K562 (cell line): ENCODE measurements around the gene SCAF11. TPM values are rescaled to one million over a fixed set of nuclear protein-coding genes. Genes with fewer than 3 reads are reported as not detected.

Experiments used
- ATAC-seq: fragments of 200-7000 bp; cut with Tn5 transposase; 3 replicates; pipeline ENCODE4 v1.9.1; 2020; ENCODE audit warnings: moderate library complexity
- BruUV-seq: library from RNA; stranded (reverse); fragments of 400-500 nt; replicated peaks from 2 replicates; lab custom pipeline; 2021; lab: Mats Ljungman, UMichigan
- CTCF ChIA-PET: fragments of 300-600 bp; formaldehyde crosslinking; extraction: SDS; loops from one replicate; lab custom pipeline; 2021; ENCODE audit warnings: low intra/inter-chr PET ratio; lab: Yijun Ruan, JAX
- POLR2A ChIA-PET: fragments of 300-600, 350-650 bp; sonication (Branson Sonifier 250); formaldehyde crosslinking; extraction: SDS; loops from one replicate; lab custom pipeline; 2021; ENCODE audit warnings: antibody characterized with exemption, inconsistent platforms; lab: Yijun Ruan, JAX
- DNase-seq, 4 experiments: peaks; one replicate each; pipeline versions ENCODE4 v3.0.0 to v3.0.0-alpha.2; 2011 to 2018; ENCODE audit warnings: low spot score in 3 of 4, mixed read lengths in 3 of 4; ENCODE audit errors: extremely low read depth in 1 of 4
- FAIRE-seq: peaks from 2 replicates; lab custom pipeline; 2011; peaks lifted over from hg19 to GRCh38; lab: Jason Lieb, UNC
- H2AFZ ChIP-seq: 2 replicates; pipeline ENCODE4 v1.6.0; 2011; ENCODE audit warnings: low read depth, low read length, control low read depth, inconsistent platforms
- H3K27ac ChIP-seq: fragments of 200-600 bp; 3 replicates; pipeline ENCODE4 v1.8.0; 2011; ENCODE audit warnings: low read depth, mild to moderate bottlenecking, control low read depth, inconsistent platforms, low read length, moderate library complexity, mixed read lengths; ENCODE audit errors: extremely low read depth
- H3K27me3 ChIP-seq, 2 experiments: fragments of 300-600 bp in 1 of 2; 2 replicates in 1 of 2; 3 replicates in 1 of 2; pipeline versions ENCODE4 v1.6.0 to v1.8.0; 2011; ENCODE audit warnings: inconsistent platforms in 2 of 2, low read length in 2 of 2, mild to moderate bottlenecking in 1 of 2, mixed read lengths in 1 of 2, moderate library complexity in 1 of 2; ENCODE audit not compliant: control insufficient read depth in 2 of 2, insufficient read depth in 2 of 2
- H3K36me3 ChIP-seq: fragments of 300-600 bp; 3 replicates; pipeline ENCODE4 v1.8.0; 2011; ENCODE audit warnings: mild to moderate bottlenecking, low read length, inconsistent platforms; ENCODE audit not compliant: control insufficient read depth, insufficient read depth
- H3K4me1 ChIP-seq, 2 experiments: fragments of 200-600 bp in 1 of 2; replicated peaks in 1 of 2; 2 replicates in 1 of 2; 3 replicates in 1 of 2; pipeline versions ENCODE4 v1.5.1 to v1.8.0; 2011; ENCODE audit warnings: inconsistent platforms in 2 of 2, low read length in 2 of 2, mild to moderate bottlenecking in 1 of 2, mixed read lengths in 1 of 2, moderate library complexity in 1 of 2; ENCODE audit not compliant: control insufficient read depth in 2 of 2, insufficient read depth in 2 of 2
- H3K4me2 ChIP-seq: 2 replicates; pipeline ENCODE4 v1.6.1; 2011; ENCODE audit warnings: low read length, control low read depth, inconsistent platforms, mixed read lengths; ENCODE audit not compliant: insufficient read depth
- H3K4me3 ChIP-seq: fragments of 200-600 bp; sonication (generic), shearing (Covaris generic); 2 replicates; pipeline ENCODE4 v1.5.1; 2016; ENCODE audit warnings: control low read depth, inconsistent platforms
- H3K79me2 ChIP-seq: fragments of 200-600 bp; 3 replicates; pipeline ENCODE4 v1.8.0; 2011; ENCODE audit warnings: low read length, inconsistent platforms; ENCODE audit not compliant: control insufficient read depth, insufficient read depth
- H3K9ac ChIP-seq, 2 experiments: 2 replicates each; pipeline versions ENCODE4 v1.6.0 to v1.6.1; 2011; ENCODE audit warnings: low read depth in 2 of 2, low read length in 2 of 2, control low read depth in 1 of 2, inconsistent platforms in 1 of 2, mild to moderate bottlenecking in 1 of 2, mixed read lengths in 1 of 2; ENCODE audit not compliant: insufficient read depth in 1 of 2
- H3K9me1 ChIP-seq: one replicate; pipeline ENCODE4 v1.6.0; 2011; ENCODE audit warnings: inconsistent platforms, mild to moderate bottlenecking, low read length, moderate library complexity; ENCODE audit not compliant: control insufficient read depth, insufficient read depth
- H3K9me3 ChIP-seq: replicated peaks from 2 replicates; pipeline ENCODE4 v1.5.1; 2011; ENCODE audit warnings: low read depth, low read length, inconsistent platforms; ENCODE audit not compliant: control insufficient read depth, insufficient read depth
- H4K20me1 ChIP-seq: replicated peaks from 2 replicates; pipeline ENCODE4 v1.6.1; 2011; ENCODE audit warnings: low read length, inconsistent platforms, mixed read lengths; ENCODE audit not compliant: control insufficient read depth, insufficient read depth
- GTF2A2 ChIP-seq: IDR thresholded peaks from 2 replicates; pipeline ENCODE4 v1.6.1; 2016; ENCODE audit warnings: mild to moderate bottlenecking, missing genetic modification characterization, missing compliant biosample characterization
- ZSCAN29 ChIP-seq: fragments of 450-650 bp; IDR thresholded peaks from 2 replicates; pipeline ENCODE4 v1.6.1; 2017
- in situ Hi-C: fragments of 300-500 bp; cut with MboI; formaldehyde crosslinking; loops from 4 replicates; pipeline ENCODE4 v1.15.0; 2018; ENCODE audit warnings: inconsistent platforms, mixed read lengths
- intact Hi-C: fragments of 100-400 bp; cut with micrococcal nuclease; formaldehyde crosslinking; loops from 2 replicates; pipeline ENCODE4 v1.14.2; 2022
- polyA plus RNA-seq, 8 experiments: library from polyadenylated mRNA; depleted of rRNA in 4 of 8; stranded (reverse) in 5 of 8; unstranded in 3 of 8; fragments of >200 nt; fragmentation: Nextera tagmentation in 2 of 8; fragmentation: Illumina TruSeq in 1 of 8; extraction: Ambion mirVana in 2 of 8; extraction: Trizol in 1 of 8; gene quantifications; 2 replicates each; pipeline versions ENCODE4 v1.2.1 to v1.2.3, GENCODE V29; 2011 to 2014; ENCODE audit warnings: inconsistent platforms in 1 of 8, missing spikeins in 1 of 8
- total RNA-seq, 7 experiments: library from RNA; depleted of rRNA in 6 of 7; stranded (reverse); fragments of >200 nt in 6 of 7; fragmentation: Illumina TruSeq in 2 of 7; extraction: Trizol in 2 of 7; gene quantifications; 2 replicates each; pipeline versions ENCODE4 v1.2.1 to v1.2.3, GENCODE V29; 2011 to 2021; ENCODE audit warnings: low replicate concordance in 1 of 7
- TF ChIP-seq, protein P1 (sequence below), 3 experiments: IDR thresholded peaks in 2 of 3; conservative IDR thresholded peaks in 1 of 3; 2 replicates each; pipeline ENCODE4 v1.5.1; 2011 to 2012; ENCODE audit warnings: low read length in 3 of 3, mild to moderate bottlenecking in 3 of 3, control low read depth in 2 of 3, improper control_type of control experiment in 1 of 3, inconsistent platforms in 1 of 3, low read depth in 1 of 3, mixed read lengths in 1 of 3, moderate library complexity in 1 of 3; ENCODE audit not compliant: insufficient read depth in 2 of 3

The SCAF11 gene
- total and polyA plus RNA-seq, 9 of the 15 experiments (the other 6 are each of a cell fraction or from before 2014, with no cell fraction given): 30.4 to 119 (median 80.0) TPM

DNA sequence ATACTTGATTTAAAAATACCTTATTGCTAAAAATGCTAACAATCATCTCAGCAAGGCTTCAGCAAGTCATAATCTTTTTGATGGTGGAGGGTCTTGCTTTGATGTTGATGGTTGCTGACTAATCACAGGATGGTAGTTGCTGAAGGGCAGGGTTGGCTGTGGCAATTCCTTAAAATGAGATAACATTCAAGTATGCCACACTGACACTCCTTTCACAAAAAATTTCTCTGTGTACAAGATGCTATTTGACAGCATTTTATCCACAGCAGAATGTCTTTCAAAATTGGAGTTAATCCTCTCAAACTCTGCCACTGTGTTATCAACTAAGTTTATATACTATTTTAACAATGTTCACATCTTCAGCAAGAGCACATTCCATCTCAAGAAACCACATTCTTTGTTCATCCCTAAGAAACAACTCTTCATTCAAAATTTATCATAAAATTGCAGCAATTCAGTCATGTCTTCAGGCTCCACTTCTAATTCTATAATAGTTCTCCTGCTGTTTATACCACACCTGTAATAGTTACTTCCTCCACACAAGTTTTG is 16.1 kb downstream of the SCAF11 start:
- intact Hi-C loops: no loop called here
- no peaks in the 10 kb centered on the region for H3K27me3 ChIP-seq
- peaks cover 46% of the 10 kb centered on the region for H3K36me3 ChIP-seq

More for the DNA sequence above, 16.1 kb downstream of the SCAF11 start:
- no peak overlapping the region for H3K4me2 ChIP-seq
- FAIRE-seq: peak; percentile 40
- POLR2A ChIA-PET: interaction anchor here (2.1 kb wide), 1 partner anchor 16 kb away, joined by 10 read pairs; the partner anchor contains the start of gene SCAF11
- 0 out of 2 replicates have a peak, but pooled peaks cover 5% of the 10 kb centered on the region for H4K20me1 ChIP-seq
- TF ChIP-seq ZSCAN29: no peak
- TF ChIP-seq, protein P1, sequence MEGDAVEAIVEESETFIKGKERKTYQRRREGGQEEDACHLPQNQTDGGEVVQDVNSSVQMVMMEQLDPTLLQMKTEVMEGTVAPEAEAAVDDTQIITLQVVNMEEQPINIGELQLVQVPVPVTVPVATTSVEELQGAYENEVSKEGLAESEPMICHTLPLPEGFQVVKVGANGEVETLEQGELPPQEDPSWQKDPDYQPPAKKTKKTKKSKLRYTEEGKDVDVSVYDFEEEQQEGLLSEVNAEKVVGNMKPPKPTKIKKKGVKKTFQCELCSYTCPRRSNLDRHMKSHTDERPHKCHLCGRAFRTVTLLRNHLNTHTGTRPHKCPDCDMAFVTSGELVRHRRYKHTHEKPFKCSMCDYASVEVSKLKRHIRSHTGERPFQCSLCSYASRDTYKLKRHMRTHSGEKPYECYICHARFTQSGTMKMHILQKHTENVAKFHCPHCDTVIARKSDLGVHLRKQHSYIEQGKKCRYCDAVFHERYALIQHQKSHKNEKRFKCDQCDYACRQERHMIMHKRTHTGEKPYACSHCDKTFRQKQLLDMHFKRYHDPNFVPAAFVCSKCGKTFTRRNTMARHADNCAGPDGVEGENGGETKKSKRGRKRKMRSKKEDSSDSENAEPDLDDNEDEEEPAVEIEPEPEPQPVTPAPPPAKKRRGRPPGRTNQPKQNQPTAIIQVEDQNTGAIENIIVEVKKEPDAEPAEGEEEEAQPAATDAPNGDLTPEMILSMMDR (IDR thresholded peaks at IDR 0.05 in 2 of 3, conservative IDR thresholded peaks at IDR 0.05 in 1 of 3; ENCODE audit: insufficient read depth in 2 of 3, low read depth in 1 of 3, low read length in 3 of 3): no peak
- TF ChIP-seq GTF2A2 (tag): no peak
- no peak for DNase-seq
- H3K9me3 ChIP-seq: no peaks in the 10 kb centered on the region
- in situ Hi-C loops: no loop called here
- H2AFZ ChIP-seq: no peak overlapping the region
- H3K9ac ChIP-seq: no peak overlapping the region
- ATAC-seq: no peak; the same call in 2 of the 3 replicates
- H3K4me3 ChIP-seq: no peak overlapping the region
- peaks cover 5 to 13% of the 10 kb centered on the region in 2 experiments; a peak in 4 of 5 replicates for H3K4me1 ChIP-seq
- BruUV-seq: no TSS peak
- H3K27ac ChIP-seq: no peak overlapping the region
- H3K9me1 ChIP-seq: no peaks in the 10 kb centered on the region
- peaks cover 97% of the 10 kb centered on the region for H3K79me2 ChIP-seq
- CTCF ChIA-PET: no interaction called here
